ENCODE measurements around the gene SPAG5.

DNA sequence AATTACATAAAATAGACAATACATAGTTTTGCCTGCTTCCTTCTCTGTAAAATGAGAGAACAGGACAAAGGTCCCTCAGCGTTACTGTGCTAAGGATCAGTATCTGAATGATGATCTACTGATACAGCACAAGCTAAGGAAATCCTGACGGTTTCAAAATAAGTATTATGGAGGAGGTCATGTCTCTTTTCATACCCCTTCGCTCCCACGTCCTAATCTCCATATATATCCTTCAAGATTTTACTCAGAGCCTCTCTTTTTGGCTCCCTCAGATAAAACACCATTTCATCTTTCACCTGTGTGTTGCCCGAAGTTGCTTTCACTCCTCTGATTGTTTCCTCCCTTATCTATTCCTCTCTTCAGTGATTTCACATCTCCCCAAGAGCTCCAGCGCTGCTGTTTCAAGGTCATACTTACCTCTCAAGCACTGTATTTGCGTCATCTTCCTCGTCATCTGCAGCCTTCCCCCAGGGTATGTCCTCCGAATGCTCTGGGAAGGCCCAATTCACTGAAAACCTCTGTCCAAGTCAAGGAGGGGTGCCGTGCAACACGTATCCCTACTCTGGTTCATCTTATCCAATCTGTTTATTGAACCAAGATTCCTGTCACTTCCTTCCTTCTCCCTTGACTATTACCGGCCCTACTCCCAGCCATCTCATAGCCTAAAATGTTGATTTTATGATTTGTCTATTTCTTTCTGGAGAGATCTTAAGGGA lies 47.4 kb upstream of the SPAG5 start:
- TF ChIP-seq, protein P1, sequence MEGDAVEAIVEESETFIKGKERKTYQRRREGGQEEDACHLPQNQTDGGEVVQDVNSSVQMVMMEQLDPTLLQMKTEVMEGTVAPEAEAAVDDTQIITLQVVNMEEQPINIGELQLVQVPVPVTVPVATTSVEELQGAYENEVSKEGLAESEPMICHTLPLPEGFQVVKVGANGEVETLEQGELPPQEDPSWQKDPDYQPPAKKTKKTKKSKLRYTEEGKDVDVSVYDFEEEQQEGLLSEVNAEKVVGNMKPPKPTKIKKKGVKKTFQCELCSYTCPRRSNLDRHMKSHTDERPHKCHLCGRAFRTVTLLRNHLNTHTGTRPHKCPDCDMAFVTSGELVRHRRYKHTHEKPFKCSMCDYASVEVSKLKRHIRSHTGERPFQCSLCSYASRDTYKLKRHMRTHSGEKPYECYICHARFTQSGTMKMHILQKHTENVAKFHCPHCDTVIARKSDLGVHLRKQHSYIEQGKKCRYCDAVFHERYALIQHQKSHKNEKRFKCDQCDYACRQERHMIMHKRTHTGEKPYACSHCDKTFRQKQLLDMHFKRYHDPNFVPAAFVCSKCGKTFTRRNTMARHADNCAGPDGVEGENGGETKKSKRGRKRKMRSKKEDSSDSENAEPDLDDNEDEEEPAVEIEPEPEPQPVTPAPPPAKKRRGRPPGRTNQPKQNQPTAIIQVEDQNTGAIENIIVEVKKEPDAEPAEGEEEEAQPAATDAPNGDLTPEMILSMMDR (IDR thresholded peaks at IDR 0.05; ENCODE audit: insufficient read depth, low read length, poor library complexity, severe bottlenecking), result no peak
- TF ChIP-seq EZH2phosphoT487 (conservative IDR thresholded peaks at IDR 0.05; ENCODE audit: low read length), result no peak
